Chondrocyte (in vitro differentiated cells): ENCODE results near the gene C14orf180. TPM values are rescaled to one million over a fixed set of nuclear protein-coding genes. Genes with fewer than 3 reads are reported as not detected.

Source experiments
- DNase-seq: peaks from one replicate; pipeline ENCODE4 v3.0.0; 2021; ENCODE audit warnings: mixed read lengths, low spot score
- H3K27ac Mint-ChIP-seq: one replicate; pipeline ENCODE4 v1.8.0; 2021; ENCODE audit warnings: mild to moderate bottlenecking, moderate library complexity, mixed read lengths; ENCODE audit not compliant: unreplicated experiment
- H3K27me3 Mint-ChIP-seq: 2 replicates; pipeline ENCODE4 v1.8.0; 2021; ENCODE audit warnings: low read depth, mixed read lengths
- H3K36me3 Mint-ChIP-seq: 2 replicates; pipeline ENCODE4 v1.8.0; 2021; ENCODE audit warnings: low read depth, mixed read lengths
- H3K4me1 Mint-ChIP-seq: 2 replicates; pipeline ENCODE4 v1.8.0; 2021; ENCODE audit warnings: low read depth, mild to moderate bottlenecking, mixed read lengths
- H3K4me3 Mint-ChIP-seq: one replicate; pipeline ENCODE4 v1.8.0; 2021; ENCODE audit warnings: mild to moderate bottlenecking, moderate library complexity, mixed read lengths; ENCODE audit not compliant: unreplicated experiment
- H3K9me3 Mint-ChIP-seq: 2 replicates; pipeline ENCODE4 v1.8.0; 2021; ENCODE audit warnings: low read depth, mixed read lengths
- total RNA-seq: library from RNA; stranded (reverse); gene quantifications from 3 replicates; pipeline ENCODE4 v1.2.1, GENCODE V29; 2021
- TF ChIP-seq, protein P1 (sequence below): fragments of 200-600 bp; sonication (generic); IDR thresholded peaks from 2 replicates; pipeline ENCODE4 v1.5.0; 2021; ENCODE audit warnings: antibody characterized with exemption, mild to moderate bottlenecking, moderate library complexity

C14orf180 gene
- total RNA-seq, 1 donor from 2014 or later: not detected

DNA sequence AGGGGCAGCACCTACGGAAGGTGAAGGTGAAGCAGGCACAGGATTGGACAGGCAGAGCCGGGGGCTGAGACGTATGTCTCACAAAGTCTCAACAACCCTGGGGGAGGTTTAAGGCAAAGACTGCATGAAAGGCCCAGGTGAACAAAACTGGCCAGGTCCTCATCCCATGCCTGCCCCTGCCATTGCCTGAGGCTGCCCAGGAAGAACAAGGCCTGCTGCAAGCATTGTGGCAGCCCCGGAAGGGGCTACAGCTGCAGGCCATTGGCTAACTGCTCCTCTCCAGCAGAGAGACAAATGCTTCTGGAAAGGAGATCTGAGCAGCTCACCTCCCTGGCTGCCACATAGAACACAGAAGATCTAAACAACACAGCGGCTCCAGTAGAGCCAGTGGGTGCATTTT is 45.4 kb downstream of the C14orf180 start:
- no peak overlapping the region for H3K4me3 Mint-ChIP-seq
- H3K36me3 Mint-ChIP-seq: peaks cover 4% of the 10 kb centered on the region
- peaks cover 39% of the 10 kb centered on the region for H3K27me3 Mint-ChIP-seq
- peaks cover 25% of the 10 kb centered on the region for H3K9me3 Mint-ChIP-seq
- H3K27ac Mint-ChIP-seq: no peak overlapping the region
- no peaks in the 10 kb centered on the region for H3K4me1 Mint-ChIP-seq
- TF ChIP-seq, protein P1, sequence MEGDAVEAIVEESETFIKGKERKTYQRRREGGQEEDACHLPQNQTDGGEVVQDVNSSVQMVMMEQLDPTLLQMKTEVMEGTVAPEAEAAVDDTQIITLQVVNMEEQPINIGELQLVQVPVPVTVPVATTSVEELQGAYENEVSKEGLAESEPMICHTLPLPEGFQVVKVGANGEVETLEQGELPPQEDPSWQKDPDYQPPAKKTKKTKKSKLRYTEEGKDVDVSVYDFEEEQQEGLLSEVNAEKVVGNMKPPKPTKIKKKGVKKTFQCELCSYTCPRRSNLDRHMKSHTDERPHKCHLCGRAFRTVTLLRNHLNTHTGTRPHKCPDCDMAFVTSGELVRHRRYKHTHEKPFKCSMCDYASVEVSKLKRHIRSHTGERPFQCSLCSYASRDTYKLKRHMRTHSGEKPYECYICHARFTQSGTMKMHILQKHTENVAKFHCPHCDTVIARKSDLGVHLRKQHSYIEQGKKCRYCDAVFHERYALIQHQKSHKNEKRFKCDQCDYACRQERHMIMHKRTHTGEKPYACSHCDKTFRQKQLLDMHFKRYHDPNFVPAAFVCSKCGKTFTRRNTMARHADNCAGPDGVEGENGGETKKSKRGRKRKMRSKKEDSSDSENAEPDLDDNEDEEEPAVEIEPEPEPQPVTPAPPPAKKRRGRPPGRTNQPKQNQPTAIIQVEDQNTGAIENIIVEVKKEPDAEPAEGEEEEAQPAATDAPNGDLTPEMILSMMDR: no peak
- no peak for DNase-seq

DNA sequence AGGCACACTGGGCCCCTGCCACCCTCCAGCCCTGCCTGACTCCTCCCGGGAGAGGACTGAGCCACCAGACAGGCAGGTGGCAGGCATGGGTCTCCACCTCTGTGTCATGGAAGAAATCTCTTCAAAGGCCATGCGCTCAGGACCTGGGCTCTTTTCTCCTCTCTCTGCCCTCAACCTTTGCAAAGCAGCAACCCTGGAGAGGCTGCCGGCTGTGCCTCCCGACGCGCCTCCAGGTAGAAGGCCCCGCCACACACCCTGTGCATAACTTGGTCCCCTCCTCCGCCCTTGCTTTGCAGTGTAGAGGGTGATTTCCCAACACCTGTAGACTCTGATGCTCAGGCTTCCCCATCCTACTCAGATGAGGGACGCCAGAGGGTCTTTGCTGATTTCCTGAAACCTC is 53.2 kb downstream of the C14orf180 start:
- TF ChIP-seq, protein P1: no peak
- peaks cover 23% of the 10 kb centered on the region for H3K27me3 Mint-ChIP-seq
- peaks cover 7% of the 10 kb centered on the region for H3K9me3 Mint-ChIP-seq
- no peak overlapping the region for H3K4me3 Mint-ChIP-seq
- no peaks in the 10 kb centered on the region for H3K4me1 Mint-ChIP-seq
- DNase-seq: no peak
- no peak overlapping the region for H3K27ac Mint-ChIP-seq
- no peaks in the 10 kb centered on the region for H3K36me3 Mint-ChIP-seq

DNA sequence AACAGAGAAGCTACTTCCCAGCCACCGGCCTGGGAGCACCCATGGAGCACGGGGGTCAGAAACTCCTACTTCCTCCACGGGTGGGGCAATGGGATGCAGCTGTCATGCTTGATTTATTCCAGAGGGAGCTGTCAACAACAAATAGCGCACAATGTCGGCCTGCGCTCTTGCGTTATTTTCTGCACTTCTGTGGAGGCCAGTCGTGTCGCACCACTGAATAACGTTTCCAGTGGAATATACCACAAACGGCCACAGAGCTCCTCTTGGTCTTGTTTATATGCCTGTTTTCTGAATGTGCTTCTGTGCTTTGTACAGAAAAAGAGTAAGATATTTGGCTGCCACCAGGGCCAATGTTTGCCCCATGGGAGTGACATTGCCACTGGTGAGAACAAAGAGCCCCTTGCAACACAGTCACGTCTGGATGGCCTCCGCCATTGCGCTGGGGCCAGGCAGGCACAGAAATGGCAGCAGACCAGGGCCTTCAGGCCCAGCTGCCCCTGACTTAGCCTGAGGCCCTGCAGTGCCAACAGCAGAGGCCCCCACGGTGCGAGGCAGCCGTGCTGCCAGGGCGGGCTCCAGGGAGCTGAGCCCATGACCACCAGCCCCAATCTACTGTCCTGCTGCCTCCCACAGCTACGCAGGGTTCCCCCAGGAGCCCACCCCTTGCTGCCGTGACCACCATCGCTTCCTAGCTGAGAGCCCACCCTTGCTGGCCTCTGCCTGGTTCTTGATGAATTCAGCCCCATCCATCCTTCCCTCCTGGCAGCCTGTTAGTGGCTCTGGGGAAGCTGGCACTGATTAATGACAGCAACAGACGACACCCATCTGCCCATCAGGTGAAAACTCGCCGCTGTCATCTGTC is 53.9 kb downstream of the C14orf180 start:
- H3K4me1 Mint-ChIP-seq: no peaks in the 10 kb centered on the region
- no peaks in the 10 kb centered on the region for H3K36me3 Mint-ChIP-seq
- H3K27me3 Mint-ChIP-seq: peaks cover 30% of the 10 kb centered on the region
- no peak for DNase-seq
- no peak overlapping the region for H3K4me3 Mint-ChIP-seq
- TF ChIP-seq, protein P1: no peak
- H3K27ac Mint-ChIP-seq: no peak overlapping the region
- H3K9me3 Mint-ChIP-seq: peaks cover 4% of the 10 kb centered on the region

DNA sequence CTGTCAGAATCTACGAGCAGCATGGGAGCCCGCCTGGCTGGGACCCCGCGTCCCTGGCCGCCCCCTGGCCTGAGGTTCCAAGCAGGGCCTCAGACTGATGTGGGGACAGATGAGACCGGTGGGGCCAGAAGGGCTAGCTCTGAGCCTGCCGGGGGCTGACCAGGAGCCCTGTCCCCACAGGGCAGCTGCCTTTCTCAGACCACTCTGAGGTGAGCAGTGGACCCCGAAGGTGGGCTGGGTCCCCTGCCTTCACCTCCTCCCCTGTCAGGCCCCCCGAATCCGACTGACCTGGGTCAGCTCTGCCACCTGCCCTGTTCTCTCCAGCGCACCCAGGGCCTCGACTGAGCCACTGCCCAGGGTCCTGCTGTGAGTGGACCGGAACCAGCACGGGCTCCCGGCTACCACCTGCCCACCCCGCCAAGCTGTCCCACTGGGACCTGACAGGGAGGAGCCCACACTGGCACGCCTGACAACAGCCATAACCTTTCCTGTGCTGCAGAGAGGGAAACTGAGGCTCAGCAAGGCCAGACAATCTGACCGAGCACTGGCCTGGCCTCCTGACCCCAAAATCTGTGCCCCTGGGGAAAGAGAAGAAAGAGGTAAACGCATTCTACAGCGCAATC is 54.7 kb downstream of the C14orf180 start:
- TF ChIP-seq, protein P1: no peak
- Mint-ChIP-seq H3K9me3 (peaks cover under 1% of the 10 kb centered on the region), H3K27ac (no peak overlapping the region), H3K36me3 (no peaks in the 10 kb centered on the region), H3K27me3 (peaks cover 34% of the 10 kb centered on the region), H3K4me1 (no peaks in the 10 kb centered on the region), H3K4me3 (no peak overlapping the region)
- DNase-seq: no peak

DNA sequence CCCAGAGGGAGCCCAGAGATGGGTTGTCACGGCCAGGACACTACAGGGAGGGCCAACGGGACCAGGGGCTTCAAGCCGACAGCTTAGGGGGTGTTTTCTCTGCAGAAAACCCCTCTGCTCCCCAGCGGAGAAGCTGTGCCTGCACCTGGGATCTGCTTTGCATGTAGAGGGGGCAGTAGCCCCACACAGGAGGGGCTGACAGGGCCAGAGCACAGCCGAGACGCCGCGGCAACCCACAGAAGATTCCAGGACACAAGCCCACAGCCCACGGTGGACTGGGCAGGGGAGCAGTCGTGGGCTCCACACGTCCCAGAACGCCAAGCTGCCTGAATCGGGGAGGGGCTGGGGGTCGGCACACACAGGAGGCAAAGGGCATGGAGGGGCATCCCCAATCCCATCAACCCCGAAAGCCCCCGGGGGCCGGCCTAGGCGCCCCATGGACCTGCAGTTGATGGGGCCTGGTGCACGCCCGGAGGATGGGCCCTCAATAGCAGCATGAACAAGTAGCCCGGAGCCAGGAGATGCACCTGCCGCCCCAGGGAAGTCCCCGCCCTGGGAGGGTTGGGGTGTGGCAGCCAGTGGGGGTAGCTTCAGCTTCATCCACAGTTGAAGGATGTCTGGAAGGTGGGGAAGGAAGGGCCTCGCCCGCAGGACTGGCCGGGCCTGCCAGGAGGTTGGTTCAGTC is 55.5 kb downstream of the C14orf180 start:
- Mint-ChIP-seq H3K27me3 (peaks cover 36% of the 10 kb centered on the region), H3K4me3 (no peak overlapping the region), H3K4me1 (no peaks in the 10 kb centered on the region), H3K36me3 (no peaks in the 10 kb centered on the region), H3K9me3 (no peaks in the 10 kb centered on the region), H3K27ac (no peak overlapping the region)
- DNase-seq: no peak
- TF ChIP-seq, protein P1: no peak
